ENCODE results near the gene KCNN4.

KCNN4 gene

DNA sequence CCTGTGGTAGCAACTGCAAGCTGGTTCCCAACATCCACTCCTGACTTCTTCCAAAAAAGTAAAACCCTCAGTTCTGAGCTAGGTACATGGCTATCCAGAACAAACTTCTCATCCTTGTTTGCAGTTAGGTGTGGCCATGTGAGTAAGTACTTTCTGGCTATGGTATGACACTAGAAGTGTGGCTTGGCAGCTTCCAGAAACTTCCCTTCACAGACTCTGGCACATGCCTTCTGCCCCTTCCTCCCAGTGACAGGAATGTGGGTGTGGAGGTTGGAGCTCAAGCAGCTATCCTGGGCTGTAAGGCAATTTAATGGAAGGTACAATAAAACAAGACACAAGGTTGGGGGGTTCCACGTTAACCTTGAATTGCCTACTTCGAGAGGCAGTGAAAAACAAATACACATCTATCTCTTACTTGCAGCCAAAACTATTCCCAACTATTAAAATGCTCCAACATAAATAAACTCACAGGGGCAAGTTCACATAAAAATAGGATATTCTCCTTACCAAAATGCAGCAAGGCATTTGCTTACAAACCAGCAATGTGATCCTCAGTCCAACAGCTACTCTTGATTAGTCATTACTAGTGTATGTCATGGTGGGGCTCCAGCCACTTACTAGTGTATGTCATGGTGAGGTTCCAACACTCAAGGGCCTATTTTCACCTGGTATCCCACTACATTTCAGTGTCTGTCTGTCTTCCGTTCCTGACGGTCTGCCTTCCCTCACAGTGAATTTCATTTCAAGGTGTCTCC is 29.1 kb downstream of the KCNN4 start:
- no peak for DNase-seq (ENCODE audit: extremely low read depth in 1 of 2, low read depth in 1 of 2)

DNA sequence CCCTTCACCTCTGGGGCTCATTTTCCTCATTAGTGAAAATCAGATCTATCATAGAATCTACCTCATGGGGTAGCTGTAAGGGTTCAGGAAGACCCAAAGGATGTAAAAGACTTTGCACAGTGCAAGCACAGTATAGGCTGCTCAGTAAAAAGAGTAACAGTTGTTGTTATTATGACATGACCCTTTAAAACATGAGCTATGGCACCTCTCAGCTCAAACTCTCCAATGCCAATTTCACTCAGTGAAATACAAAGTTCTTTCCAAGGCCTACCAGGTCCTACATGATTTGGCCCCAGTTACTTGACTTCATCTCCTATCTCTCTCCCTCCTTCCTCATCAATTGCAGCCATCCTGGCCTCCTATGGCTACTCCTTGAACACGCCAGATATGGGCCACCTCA is 30.9 kb downstream of the KCNN4 start:
- DNase-seq (ENCODE audit: extremely low read depth in 1 of 2, low read depth in 1 of 2), result no peak

DNA sequence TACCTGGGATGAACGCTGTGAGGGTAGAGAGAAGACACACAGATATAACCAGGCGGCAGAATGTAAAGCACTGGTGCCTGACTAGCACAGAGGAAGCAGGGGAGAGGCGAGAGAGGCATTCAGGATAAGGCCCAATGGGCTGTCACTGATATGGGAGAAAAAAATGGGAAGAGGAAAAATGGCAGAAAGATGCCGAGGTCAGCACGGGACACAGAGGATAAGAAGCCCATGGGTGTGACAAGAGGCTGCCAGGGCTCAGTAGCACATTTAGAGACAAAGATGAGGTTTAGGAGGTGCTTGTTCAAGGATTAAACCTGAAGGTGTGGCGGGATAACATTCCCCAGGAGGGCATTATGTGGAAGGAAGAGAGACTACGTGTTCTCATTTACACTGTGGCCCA is 31.6 kb downstream of the KCNN4 start:
- DNase-seq (ENCODE audit: extremely low read depth in 1 of 2, low read depth in 1 of 2), result no peak

DNA sequence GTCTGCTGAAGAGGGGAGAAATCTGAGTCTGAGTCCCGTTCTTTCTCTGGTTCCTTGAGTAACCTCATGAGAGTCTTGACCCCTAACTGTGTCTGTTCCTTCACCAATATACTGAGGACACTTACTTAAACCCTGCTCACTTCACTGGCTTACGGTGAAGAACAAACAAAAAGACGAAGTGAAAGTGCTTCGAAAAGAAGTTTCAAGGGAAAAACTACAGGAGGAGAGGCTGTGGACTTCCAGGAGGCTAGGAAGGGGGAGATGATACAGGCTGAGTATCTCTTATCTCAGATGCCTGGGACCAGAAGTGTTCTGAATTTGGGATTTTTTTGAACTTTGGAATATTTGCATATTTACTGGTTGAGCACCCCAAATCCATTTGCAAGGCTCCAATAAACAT is 32.1 kb downstream of the KCNN4 start:
- no peak for DNase-seq (ENCODE audit: extremely low read depth in 1 of 2, low read depth in 1 of 2)

DNA sequence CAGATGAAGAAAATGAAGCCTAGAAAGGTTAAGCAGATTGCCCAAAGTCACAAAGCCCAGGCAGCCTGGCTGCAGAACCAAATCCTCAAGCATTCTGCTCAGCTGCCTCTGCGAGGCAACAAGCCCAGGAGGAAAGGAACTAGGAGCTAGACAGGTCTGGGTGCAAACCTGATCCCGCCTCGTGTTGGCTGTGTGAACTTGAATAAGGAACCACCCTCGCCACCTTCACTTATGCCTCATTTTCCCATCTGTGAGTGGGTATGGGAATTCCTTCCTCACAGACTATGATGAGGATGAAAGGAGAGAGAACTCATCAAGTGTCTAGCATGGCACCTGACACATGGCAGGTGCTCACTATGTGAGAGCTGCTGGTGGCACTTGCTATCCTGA is 32.6 kb downstream of the KCNN4 start:
- no peak for DNase-seq (ENCODE audit: extremely low read depth in 1 of 2, low read depth in 1 of 2)

DNA sequence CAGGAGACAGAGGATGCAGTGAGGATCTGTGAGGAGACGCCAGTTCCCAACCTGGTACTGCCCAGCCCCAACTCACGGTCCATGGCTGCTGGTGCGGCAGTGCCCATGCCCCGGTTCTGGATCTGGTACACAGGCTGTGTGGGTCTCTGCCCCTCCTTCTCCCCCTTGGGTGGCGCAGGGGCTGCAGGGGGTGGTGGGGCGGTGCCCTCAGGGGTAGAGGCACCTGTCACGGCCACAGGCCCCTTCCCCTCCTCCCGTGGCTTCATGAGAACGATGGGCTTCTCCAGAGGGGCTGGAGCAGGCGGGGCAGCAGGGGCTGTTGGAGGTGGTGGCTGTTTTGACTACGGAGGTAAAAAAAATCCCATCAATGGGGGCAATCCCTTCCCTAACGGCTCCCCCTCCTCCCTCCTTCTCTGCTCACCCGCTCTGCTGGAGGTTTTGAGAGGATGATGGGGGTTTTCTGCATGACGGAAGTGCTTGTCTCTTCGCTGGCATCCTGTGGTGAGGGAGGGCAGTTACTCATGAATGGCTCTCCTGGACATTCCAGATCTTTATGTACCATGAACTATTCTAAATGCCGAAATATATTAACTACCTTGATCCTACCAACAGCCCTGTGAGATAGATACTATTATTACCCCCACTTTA is 33.1 kb downstream of the KCNN4 start:
- DNase-seq (ENCODE audit: extremely low read depth in 1 of 2, low read depth in 1 of 2), result no peak

DNA sequence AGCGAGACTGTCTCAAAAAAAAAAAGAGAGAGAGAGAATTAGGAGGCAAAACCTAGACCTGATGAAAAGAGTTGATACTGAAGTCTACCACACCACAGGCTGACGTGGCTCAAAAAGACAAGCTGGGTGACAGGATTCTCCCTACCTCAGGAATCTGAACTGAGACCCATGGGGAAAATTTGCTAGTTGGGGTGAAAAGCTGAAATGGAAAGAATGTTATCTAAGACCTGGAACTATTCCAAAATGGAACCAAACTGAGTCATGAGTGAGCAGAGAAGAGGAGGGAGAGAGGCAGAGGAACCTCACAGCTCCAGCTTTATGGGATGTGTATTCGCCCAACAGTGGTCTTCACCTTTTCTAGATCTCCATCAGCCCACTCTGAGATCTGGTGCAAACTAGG is 37.7 kb downstream of the KCNN4 start:
- no peak for DNase-seq (ENCODE audit: extremely low read depth in 1 of 2, low read depth in 1 of 2)

DNA sequence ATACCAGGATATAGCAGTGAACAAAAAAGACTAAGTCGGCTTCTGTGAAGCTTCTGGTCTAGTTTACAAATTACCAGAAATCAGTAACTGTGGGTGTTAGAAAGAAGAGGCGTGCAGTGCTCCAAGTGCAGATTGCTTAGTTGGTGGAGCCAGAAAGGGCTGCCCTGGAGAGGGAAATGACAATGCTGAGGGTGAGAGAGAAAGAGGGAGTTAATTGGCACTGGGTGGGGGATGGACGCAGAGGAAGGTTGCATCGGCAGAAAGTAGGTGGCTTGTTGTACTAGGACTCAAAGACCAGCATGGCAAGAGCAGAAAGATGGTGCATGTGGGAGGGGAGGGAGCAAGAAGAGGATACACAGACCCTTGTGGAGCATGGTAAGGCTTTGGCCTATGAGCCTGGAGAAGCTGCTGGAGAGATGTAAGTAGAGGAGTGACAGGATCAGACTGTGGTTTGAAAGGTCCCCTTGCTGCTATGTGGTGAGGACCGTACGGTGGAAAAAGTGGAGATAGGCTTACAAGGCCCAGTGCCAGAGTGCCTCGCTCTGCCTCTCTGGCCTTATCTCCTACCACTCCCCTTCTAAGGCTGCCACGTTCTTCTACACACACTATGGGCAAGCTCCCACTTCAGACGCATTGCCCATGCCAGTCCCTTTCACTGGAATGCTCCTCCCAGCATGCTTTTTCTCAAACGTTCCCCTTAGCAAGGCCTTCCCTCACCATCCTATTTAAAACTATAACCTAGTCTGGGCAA is 39.5 kb downstream of the KCNN4 start:
- no peak for DNase-seq (ENCODE audit: extremely low read depth in 1 of 2, low read depth in 1 of 2)

DNA sequence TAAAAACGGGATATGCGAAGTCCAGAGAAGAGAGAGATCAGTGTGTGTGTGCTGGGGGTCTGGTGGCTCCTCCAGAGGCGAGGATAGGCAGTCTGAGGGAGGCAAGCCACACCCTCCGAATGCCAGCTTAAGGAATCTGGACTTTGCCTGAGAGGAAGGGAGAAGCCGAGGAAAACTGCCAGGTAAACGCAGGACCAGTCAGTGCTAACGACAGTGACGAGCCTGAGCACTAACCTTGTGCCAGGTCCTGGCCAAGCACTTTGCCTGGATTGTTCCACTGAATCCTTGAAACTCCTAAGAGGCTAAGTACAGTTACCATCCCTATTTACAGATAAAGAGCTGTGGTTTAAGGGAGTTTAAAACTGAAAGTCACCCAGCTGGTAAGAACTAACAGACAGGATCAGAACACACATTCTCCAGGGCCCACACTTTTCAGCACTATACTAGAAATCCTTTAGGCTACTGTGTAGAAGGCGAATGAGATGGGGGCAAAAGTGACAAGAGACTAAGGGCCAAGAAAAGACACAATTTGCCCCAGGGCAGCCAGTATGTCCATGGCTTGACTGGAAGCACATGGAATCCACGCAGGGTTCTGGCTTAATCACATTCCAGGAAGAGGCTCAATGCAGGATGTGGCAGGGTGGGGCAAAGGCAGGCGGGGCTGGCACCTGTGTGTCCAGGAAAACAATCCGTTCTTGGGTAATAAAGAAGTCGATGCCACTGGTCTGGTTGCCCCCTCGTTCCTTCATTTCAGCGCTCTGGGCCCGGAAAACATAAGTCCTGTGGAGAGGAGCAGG is 41.1 kb downstream of the KCNN4 start:
- no peak for DNase-seq (ENCODE audit: extremely low read depth in 1 of 2, low read depth in 1 of 2)

DNA sequence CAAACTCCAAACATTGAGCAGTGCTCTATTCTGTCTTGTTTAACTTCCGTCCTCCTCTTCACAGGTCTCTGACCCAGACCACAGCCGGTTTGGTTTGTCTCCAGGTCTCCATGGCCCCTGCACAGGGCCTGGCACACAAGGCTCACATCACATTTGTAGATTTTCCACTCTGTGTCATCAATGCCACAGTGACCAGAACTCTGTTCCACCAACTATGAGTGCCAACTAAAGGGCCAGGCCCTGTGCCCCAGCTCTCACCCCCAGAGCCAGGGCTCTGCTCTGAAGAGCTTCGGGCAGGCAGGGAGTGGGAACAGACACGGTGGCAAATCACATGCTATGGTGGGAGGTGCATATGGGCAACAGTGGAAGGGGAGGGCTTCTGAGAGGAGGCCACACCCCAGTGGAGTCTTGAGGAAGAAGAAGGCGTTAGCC is 42.0 kb downstream of the KCNN4 start:
- DNase-seq (ENCODE audit: extremely low read depth in 1 of 2, low read depth in 1 of 2), result no peak

DNA sequence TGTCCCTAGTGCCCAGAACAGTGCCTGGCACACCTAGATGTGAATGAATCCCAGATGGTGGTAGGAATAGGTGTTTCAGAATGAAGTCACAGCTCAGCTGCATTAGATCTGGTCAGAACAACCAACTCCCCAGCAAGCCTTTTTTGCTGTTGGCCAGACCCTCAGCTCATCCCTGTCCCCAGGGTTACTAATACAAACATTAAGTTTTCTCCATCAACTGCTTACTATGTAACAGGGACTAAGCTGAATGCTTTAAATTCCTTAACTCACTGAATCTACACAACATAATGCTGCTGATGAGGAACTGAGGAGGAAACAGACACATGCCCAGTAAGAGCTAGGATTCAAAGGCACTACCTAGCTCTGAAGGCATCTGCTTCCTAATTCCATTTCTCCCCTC is 44.8 kb downstream of the KCNN4 start:
- DNase-seq (ENCODE audit: extremely low read depth in 1 of 2, low read depth in 1 of 2), result no peak

DNA sequence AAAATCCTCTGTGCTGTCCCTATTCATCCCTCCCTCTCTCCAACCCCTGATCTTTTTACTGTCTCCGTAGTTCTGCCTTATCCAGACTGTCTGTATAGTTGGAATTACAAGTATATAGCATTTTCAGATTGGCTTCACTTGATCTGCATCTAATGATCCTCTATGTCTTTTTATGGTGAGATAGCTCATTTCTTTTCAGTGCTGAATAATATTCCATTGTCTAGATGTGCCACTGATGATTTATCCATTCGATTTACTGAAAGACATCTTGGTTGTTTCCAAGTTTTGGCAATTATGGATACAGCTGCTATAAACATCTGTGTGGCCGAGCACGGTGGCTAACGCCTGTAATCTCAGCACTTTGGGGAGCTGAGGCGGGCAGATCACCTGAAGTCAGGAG is 45.8 kb downstream of the KCNN4 start:
- no peak for DNase-seq (ENCODE audit: extremely low read depth in 1 of 2, low read depth in 1 of 2)

DNA sequence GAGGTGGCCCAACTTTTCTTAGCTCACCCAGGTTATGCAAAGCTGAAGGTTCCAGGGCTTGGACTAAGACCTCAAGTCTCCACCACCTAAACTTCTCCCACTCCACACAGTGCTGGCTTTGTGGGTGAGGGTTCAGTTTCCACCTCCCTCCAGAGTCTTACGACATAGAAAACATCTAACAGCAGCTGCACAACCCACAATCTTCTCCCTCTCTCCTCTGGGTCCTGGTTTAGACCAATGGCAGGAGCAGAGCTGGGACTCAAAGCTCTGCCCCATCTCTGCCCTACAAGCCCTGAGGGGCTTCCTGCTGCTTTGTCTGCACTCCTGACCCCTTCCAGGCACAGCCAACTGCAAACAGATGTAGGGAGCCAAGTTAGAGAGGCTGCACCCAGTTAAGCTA is 48.9 kb downstream of the KCNN4 start:
- no peak for DNase-seq (ENCODE audit: extremely low read depth in 1 of 2, low read depth in 1 of 2)

DNA sequence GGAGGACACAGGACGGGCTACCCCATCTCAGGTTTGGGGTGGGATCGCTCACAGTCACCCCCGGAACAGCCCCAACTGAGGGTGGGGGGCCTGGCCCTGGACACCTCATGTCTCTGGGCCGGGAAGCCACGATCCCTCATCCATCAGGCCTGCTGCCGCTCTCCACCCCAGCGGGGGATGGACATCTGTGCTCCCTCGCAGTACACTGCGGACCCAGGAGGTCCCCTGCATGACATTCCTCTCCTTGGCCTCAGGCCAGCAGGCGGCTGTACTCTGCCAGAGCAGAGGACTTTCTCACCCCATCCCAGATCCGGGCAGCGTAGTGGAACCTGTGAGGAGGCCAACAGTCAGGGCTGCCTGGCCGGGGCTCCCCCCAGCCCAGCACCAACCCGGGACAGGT is 49.4 kb downstream of the KCNN4 start:
- no peak for DNase-seq (ENCODE audit: extremely low read depth in 1 of 2, low read depth in 1 of 2)

DNA sequence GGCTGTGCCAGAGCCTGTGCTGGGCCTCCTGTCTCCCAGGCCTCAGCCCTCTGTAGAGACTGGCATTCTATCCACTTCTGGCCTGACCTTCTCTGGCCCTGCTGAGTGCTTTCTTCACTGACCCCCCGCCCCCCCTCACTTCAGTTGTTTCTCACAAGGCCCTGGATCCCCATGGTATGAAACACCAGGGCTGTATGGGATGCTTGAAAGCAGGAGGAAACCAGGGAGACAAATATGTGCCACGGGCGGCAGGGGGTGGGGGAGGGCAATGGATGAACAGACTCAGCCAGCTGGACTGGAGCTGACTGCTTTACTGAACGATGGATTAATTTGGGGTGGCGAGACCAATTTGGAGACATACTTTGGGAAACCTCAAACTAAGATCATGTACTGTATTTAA is 50.9 kb downstream of the KCNN4 start:
- no peak for DNase-seq (ENCODE audit: extremely low read depth in 1 of 2, low read depth in 1 of 2)

DNA sequence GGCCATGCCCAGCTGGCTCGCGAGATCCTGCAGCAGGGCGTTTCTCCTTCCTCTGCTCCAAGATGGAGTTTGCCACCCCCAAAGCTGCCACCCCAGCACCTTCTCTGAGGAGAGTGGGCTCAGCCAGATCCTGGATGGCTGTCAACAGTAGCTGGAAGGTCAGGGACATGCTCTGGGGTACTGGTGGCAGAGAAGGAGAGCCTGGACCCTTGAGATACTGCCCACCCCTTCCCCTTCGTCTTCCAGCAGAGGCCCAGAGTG is 53.2 kb downstream of the KCNN4 start:
- DNase-seq (ENCODE audit: extremely low read depth in 1 of 2, low read depth in 1 of 2), result no peak

DNA sequence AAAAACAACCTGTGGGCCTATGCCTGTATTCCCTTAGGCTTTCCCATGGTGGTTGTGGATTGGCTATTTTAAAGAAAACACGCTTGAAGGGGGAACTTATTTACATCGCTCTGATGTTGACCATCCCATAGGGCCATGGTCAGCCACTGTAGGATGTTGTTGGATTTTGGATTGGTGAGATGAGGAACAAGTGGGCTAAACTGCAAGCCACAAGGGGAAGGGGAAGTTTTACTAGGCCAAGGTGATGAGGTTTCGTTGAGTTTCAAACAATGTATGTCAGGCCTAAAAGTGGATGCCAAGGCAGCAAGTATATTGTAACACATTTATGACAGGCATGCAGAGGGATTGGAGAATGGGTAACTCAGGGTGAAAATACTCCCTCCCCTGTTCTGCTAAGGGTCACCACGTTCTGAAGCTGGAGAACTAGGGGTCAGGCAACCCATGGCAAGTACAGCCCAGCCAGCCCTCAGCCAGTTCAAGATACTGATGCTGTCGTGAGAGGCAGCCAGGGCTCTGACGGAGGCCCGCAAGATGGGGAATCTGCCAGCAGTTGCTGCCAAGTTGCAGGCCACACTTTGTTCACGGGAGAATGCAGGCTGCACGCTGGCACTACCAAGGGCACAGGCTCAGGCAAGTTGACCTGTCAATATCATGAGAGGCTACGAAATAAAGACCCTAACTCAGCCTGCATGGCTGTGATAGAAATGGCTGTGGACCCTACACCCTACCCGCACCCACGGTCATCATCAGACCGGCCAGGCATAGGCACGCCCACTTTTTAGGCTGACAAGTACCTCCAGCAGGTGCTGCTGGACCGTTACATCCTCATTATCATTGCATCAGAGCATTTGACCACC is 53.8 kb downstream of the KCNN4 start:
- no peak for DNase-seq (ENCODE audit: extremely low read depth in 1 of 2, low read depth in 1 of 2)

DNA sequence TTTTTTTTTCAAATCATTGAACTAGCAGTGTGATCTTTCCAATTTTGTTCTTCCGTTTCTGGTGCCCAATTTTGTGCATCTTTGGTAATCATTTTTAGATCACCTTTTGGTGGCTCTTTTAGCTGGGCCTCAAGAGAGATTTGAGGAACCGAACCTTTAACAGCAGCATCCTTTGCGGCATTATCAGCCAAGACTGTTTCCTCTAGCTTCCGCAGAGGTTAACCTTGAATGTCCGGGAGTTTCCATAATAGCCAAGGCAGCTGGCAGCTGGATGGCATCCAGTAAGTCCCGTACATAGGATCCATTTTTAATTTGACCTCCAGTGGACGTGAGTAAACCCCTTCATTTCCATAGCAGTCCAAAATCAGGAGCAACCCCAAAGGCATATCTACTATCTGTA is 55.3 kb downstream of the KCNN4 start:
- DNase-seq (ENCODE audit: extremely low read depth in 1 of 2, low read depth in 1 of 2), result no peak

DNA sequence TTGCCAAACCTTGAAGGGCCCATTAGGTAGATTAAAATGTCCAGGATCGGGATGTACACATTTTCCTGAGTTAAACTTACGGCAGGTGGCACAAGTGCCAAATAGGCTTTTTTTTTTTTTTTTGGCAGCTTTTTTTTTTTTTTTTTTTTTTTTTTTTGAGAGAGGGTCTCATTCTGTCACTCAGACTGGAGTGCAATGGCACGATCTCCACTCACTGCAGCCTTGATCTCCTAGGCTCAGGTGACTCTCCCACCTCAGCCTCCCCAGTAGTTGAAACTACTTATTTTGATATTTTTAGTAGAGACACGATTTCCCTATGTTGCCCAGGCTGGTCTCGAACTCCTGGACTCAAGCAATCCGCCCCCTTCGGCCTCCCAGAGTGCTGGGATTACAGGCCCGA is 55.9 kb downstream of the KCNN4 start:
- no peak for DNase-seq (ENCODE audit: extremely low read depth in 1 of 2, low read depth in 1 of 2)

DNA sequence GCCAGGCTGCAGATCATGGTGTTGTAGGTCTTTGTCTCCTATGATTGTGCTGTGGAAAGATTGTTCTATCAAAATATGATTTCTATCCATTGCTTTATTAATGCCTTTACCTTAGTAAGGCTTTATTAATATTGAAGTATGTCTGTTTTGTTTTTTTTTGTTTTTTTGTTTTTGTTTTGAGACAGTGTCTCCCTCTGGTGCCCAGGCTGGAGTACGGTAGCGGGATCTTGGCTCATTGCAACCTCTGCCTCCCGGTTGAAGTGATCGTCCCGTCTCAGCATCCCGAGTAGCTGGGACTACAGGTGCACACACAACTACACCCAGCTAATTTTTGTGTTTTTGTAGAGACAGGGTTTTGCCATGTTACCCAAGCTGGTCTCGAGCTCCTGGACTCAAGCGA is 57.2 kb downstream of the KCNN4 start:
- DNase-seq (ENCODE audit: extremely low read depth in 1 of 2, low read depth in 1 of 2), result no peak

All from stimulated activated CD8-positive, alpha-beta memory T cell treated with anti-CD3 and anti-CD28 coated beads, Interleukin-7, amount 100 ng/mL, for 48 hours (primary cell).